GM19240 (cell line): Measurements from ENCODE around the gene ATXN2L.
"Not testable (repeated sequence)": the region's sequence is repeated elsewhere in the genome, so short reads cannot be mapped to it uniquely, and the experiment has no call there.

Source experiments
- DNase-seq: peaks from one replicate; pipeline ENCODE4 v3.0.0; 2011; ENCODE audit warnings: low spot score; ENCODE audit not compliant: insufficient read length

ATXN2L gene

DNA sequence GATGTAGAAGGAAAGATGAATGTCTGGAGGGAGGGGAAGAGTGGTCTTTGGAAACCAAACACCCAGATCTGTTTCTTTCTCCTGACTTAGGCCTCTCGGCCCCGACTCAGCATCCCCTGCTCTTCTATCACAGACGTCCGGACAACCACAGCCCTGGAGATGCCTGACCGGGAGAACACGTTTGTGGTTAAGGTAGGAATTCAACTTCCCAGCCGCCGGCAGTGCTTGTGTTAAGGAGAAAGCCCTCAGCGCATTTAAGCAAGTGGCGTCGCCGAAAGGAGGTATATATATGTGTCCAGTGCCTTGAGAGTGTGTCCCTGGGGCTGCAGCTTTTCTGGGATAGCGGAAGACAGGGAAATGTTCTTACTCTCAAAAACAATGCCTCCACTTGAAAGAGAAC lies 44.4 kb downstream of the ATXN2L start:
- DNase-seq, result no peak

DNA sequence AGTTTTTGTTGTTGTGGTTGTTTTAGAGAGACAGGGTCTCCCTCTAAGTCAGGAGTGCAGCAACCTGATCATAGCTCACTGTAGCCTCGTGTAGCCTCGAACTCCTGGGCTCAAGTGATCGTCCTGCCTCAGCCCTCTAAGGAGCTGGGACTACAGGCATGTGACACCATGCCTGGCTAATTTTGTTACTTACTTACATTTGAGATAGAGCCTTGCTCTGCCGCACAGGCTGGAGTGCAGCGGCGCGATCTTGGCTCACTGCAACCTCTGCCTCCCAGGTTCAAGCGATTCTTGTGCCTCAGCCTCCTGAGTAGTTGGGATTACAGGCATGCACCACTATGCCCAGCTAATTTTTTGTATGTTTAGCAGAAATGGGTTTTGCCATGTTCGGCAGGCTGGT lies 44.8 kb downstream of the ATXN2L start:
- DNase-seq, result not testable (repeated sequence)

DNA sequence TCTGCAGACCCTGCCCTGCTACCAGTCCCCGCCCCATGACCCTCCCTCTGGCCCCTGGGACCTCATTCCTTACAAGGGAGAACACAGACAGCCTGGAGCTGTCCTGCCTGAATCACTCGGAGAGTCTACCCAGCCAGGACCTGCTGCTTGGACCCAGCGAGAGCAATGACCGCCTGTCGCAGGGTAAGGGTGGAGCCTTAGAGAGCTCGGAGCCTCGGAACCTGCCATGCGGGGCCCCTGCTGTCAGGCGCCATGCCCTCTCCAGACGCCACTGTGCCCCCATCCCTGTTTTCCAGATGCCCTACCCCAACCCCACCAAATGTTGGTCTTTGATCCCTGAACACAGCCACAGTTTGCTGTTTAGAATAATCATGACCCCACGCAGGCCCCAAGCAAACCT lies 46.4 kb downstream of the ATXN2L start:
- DNase-seq, result no peak

DNA sequence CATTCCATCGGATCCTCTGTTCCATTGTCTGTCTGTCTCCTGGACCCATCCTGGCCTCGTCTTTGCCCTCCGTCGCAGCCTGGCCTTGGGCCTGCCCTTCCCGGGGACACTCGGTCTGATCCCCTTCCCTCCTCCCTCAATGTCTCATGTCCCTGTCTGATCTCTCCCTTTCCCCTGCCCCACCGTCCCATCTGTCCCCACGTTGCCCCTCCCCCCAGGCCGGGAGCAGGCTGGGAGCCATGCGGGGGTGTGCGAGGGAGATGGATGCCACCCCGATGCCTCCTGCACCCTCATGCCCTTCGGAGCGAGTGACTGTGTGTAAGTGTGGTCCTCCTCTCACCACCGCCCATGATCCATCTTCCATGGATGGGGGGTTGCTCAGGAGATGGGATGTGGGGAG lies 50.2 kb downstream of the ATXN2L start:
- no peak for DNase-seq

DNA sequence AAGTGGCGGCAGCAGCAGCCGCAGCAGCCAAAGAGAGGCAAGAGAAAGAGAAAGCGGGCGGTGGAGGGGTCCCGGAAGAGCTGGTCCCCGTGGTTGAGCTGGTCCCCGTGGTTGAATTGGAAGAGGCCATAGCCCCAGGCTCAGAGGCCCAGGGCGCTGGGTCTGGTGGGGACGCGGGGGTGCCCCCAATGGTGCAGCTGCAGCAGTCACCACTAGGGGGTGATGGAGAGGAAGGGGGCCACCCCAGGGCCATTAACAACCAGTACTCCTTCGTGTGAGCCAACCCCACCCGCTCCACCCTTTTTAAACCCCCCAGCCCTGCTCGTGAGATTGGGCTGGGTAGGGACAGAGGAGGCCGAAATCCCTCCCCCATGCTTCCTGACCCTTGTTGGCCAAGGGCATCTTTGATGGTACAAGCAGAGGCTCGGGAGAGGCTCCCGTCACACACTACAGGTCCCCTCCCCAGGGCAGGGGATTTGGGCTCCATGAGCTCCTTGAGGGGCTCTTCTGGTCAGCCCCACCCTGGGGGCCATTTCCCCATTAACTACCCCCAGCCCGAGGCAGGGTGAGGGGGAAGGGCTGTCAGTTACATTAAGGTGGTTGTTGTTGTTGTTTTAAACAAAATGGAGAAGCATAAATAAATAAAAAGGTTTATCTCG lies 50.9 kb downstream of the ATXN2L start:
- peak; percentile 41 for DNase-seq

DNA sequence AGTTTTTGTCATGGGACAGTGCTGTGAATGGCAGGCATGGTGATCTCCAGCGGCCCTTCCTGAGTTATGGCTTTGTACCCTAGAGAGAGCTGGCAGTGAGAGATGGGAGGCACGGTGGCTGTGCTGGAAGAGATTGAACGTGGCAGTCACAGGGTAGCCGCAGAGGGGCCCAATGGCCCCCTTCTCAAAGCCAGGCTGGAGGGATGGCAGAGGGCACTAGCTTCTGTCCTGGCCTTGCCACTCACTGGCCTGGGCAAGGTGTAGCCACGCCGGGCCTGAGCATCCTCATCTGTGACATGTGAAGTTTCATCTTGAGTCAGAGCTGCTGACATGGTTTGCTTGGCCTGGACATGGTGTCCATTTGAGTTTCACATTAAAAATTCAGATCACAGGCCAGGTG lies 51.6 kb downstream of the ATXN2L start:
- no peak for DNase-seq

DNA sequence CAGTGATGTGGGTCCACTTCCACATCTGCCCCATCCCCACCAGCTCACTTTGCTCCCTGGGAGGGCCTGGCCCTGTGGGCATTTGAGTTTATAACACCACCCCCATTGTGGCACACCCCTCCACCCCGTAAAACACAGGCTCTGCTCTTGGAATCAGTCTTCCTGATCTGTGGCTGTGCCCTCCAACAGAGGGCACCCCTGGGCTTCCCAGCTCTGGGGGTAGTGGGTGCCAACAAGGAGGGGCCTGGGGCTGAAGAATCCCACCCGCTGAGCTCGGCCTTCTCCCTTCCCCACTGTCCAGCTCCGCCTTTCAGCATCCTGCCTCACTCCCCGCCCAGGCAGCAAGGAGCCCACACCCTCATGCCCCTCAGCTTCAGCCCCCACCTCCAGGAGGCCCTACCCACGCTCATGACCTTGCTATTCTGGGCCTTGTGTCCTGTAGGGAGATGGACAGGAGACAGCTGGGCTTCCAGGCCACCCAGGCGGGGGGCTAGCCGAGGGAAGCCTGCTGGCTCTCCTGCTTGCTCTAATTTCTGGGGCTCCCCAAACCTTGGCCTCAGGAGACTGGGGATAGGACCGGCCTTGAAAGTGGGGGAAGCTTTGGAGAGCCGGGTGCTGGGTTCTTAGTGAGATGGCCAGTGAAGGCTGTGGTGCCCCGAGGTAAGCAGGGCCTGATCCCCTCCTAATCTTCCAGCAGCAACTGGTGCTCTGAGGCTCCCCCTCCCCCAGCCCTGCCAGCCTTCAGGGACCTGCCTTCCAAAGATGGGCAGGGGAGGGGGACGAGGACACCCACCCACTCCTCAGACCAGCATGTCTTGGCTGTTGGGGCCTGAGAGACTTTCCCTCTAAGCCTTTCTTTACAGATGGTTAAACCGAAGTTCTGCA lies 52.6 kb downstream of the ATXN2L start:
- no peak for DNase-seq

DNA sequence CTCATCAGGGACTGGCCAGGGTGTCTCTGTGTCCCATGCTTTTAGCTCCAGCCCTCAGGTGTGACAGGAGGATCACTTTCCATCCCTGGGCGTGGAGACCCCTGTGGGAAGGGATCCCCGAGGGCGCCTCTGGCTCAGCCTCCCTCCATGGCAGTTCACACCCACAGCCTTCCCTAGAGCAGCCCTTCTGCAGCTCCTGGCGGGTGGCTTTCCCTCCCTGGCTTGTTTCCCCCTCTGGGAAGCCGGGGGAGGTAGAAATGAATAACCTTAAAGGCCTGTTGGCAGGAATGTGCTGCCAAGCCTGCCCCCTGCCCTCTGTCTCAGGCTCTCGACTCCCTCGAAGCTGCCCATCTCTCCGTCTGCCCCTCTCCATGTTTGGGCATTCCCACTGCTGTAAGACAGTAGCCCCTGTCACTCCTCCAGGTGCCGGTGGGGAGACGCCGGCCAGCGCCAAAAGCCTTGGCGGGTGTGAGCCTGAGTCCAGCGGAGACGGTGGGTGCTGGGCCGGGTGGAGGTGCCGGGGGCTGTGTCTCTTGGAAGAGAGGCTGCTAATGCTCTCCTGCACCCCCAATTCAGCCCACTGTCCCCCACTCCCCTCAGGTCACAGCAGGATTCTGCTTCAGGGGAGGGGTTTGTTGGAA lies 53.3 kb downstream of the ATXN2L start:
- no peak for DNase-seq

DNA sequence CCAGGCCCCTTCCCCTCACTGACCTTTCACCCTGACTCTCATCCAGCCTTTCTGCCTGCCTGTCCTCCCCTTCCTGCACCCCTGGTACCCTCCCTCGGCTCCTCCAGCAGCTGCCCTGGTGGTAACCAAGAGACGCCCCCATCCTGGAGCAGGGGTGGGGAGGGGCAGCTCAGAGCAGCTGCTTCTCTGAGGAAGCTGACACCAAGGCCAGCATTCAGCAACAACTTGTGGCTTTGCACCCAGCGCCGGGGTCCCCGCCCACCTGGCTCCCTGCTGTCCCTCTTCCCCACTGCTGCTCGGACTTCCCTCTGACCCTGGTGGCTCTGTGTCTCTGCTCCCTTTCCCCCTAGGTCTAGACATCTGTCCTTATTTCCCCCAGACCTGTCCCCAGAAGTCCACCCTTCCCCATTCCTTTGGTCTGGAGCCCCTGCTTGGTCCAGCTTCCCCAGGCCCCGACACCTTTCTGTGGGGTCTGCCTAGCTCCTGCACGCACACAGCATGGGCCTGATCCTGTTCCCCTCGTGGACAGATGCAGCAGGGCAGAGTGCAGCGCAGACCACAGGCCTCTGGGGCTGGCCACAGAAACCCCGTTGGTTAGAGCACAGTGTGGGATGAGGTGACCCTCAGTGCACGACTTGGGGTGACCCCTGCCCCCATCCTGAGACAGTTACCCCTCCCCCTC lies 54.3 kb downstream of the ATXN2L start:
- DNase-seq, result no peak

DNA sequence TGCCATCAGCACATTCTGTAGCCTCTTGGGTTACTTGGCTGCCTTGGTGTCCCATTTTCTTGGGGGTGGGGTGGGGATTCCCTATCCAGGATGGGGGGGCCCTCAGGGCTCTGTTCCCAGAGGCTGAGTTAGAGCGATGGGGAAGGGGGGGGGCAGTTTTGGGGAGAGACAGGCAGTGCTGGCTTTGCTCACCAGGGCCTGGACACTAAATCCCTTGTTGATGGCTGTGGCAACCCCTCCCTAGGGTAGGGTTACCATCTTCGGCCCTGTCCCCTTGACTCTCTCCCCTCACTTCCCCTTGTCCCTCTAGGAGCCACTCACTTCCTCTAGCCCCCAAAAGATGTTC lies 54.8 kb downstream of the ATXN2L start:
- DNase-seq, result no peak

DNA sequence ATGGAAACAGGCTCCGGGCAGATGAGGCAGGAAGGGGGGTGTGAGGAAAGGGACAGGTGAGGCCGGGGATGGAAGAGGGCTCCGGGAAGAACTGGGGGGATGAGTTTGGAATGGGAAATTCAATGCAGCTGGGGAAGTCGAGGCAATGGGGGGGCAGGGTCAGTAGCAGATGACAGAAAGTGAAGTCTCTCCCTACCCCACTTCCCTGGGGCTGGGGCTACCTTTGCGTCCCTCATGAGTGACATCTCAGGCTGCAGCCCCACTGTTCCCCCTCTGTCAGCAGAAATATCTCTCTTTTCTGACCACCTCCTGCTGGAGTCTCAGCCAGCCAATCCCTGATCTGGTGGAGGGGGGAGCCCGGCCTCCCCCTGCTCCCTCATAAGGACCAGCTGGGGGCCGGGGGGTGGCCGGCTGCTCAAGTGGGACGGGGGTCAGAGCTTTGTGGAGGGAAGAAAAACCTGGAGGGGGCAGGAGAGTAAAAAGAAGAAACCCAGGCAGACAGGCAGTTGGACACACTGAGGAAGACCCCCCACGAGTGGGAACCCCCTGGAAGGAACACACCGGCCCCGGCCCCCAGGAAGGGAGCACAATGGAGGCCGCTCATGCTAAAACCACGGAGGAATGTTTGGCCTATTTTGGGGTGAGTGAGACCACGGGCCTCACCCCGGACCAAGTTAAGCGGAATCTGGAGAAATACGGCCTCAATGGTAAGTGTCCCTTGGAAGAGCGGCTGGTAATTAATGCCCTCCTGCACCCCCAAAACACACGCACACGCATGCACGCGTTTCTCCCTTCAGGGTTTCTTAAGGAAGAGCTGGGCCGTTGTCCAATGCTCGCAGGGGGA lies 55.5 kb downstream of the ATXN2L start, which contains the start of gene ATP2A1:
ATP2A1 (plus strand) TSS at position 406 of the 844 bp plus-strand sequence; CDS start at position 590, 184 bp downstream.
- no peak for DNase-seq

DNA sequence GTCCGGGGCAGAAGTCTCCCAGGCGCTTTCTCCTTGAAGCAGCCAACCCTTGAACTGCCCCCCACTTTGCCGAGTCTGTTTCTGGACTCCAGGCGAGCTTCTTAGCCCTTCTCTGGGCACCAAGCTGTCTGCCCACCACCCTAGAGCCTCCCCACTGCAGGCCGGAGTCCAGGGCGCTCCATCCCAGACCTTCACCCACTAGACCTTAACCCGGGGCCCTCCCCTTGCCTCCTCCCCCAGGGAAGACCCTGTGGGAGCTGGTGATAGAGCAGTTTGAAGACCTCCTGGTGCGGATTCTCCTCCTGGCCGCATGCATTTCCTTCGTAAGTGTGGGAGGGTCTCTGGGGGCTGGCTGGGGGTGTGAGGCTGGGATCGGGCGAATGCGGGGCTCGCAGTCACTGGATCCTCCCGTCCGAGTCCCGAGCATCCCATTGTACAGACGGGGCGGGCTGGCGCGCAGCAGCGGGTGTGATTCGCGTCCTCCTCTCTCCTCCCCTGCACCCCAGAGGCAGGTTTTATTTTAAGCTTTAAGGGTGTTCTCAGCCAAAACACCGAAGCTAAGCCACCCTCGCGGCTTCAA lies 56.6 kb downstream of the ATXN2L start:
- peak; percentile 23 for DNase-seq

DNA sequence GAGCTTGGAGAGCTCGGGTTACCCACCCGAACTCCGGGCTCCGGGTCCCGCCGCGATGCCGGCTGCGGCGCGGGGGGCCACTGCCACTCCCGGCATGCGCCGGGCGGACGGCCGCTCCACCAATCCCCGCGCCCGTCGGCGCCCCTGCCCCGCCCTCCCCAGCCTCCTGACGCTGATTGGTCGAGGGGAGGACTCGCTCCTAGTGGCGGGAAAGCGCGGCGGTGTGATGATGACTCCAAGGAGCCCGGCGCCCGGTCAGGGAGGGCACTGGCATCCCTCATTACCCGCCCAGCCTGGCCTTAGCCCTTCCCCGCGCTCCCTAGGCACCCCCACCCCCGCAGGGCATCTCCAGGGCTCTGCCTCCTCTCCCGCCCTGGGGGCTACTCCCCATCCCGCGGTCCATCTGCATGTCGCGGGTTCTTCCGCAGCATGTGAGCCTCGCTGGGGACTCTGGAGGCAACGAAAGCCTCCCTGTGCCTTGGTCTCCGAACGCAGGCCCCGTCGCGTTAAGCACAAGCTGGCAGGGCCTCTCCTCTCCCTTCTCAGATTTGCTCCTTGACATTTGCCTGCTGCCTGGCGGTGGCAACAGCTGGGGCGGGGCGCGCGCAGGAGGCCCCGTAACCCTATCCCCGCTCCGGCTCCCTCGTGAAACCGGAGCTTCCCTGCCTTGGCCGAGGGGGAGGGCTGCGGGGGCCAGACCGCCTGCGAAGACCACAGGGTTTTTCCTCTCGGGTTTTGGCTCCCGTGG lies 57.2 kb downstream of the ATXN2L start:
- peak; percentile 91 for DNase-seq

DNA sequence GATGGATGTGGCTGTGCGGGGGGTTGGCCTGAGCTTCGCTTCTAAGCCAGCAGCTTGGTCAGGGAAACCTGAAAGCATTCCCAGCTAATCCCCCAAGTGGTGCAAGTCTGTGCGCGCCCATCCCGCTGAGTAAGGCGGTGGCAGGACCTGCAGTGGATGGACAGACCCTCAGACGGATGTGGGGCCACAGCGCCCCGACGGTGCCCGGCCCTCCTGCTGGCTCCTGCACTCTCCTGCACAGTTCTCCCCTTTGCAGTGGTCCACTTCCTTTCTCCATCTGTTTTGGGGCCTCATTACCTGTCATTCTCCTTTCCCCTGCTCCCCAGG lies 57.8 kb downstream of the ATXN2L start:
- no peak for DNase-seq

DNA sequence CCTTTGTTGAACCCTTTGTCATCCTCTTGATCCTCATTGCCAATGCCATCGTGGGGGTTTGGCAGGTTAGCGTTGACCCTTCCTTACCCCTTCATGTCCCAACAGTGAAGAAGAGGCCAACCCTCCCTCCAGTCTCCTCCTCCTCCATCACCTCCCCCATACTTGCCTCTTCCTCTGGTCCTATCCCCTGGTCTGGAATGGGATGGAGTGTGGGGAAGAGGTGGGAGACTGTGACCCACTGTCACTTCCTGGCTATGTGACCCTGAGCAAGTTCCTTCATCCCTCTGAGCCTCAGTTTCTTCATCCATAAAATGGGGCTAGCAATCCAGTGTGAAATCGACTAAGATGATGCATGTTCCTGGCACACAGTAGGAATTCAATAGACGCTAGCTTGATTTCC lies 58.2 kb downstream of the ATXN2L start:
- no peak for DNase-seq

DNA sequence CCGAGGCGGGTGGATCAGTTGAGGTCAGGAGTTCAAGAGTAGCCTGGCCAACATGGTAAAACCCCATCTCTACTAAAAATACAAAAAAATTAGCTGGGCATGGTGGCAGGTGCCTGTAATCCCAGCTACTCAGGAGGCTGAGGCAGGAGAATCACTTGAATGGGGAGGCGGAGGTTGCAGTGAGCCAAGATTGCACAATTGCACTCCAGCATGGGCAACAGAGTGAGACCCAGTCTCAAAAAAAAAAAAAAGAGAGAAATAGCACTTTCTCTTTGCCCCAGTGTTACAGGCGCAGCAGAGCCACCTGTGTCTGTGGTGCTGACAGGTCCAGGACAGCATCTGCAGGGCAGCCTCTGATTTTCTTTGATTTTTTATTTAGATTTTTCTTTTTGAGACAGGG lies 58.8 kb downstream of the ATXN2L start:
- not testable (repeated sequence) for DNase-seq

DNA sequence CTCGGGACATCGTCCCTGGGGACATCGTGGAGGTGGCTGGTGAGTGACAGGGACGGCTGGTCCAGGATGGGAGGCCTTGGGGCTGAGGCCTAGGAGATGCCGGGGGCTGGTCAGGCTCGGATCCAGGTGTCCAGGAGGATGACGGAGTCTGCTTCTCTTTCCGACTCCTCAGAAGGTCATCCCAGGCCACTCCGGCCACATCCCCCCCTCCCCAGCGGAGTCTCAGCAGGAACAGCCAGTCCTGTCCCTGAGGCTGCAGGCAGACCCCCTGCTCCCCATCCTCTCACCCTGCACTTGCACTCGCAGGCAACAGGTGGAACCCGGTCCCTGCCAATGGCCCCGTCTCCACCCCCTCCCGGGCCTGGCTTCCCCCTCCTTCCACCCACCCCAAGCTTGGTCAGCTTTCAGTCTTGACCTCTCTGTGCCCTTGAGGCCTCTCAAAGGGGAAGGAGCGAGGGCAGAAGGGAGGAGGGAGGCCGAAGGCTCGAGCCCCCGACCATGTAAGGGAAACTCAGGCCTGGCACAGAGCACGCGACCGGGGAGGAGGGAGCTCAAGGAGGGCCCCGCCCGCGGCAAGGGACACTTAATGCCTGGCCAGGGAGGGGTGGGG lies 59.9 kb downstream of the ATXN2L start:
- DNase-seq, result no peak

DNA sequence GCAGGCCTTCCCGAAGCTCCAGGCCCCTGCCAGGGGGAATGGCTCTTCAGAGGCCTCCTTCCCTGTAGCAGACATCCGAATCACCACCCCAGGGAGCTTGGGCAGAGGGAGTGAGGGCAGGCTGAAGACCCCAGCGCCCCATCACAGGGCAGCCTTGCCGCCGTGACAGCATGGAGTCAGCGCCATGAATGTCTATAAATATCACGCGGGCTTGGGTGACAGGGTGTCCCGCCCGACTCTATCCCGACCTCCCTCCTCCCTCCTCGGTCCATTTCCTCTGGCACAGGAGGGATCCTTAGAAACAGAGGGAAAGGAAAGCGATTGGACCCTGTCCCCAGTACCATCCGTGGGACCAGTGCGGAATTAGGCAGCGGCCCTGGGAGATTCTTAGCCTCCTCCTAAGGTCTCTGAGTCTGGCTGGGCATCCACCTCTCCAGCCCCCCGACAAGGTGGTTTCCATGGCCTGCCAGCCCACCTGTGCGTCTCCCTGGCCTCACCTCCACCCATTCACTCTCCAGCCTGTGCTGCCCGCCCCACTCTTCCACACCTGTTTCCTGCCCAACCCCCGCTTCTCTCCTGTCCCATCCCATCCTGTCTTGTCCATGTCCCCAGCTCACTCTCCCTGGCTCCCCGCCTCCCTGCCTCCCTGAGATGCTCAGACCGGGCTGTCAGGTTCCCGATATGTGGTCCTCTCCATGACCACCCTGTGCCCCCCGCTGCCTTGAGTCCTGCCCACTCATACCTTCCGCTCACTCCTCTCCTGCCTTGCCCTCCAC lies 60.6 kb downstream of the ATXN2L start:
- no peak for DNase-seq

DNA sequence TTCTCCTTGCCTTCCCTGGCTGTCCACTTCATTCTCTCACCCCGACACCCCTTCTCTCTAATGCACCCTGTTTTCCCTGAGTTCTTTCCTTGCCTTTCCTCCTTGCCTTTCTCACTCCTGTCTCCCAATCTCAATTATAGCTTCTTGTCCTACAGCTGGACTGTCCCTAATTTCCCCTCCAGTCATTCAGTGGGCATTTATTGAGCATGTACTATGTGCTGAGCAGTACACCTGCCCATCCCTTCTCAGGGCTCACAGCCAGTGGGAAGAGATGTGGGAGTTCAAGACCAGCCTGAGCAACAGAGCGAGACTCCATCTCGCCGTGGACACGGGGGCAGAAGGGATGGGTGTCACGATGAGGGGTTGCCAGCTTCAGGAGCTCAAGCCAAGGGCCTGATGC lies 61.2 kb downstream of the ATXN2L start:
- DNase-seq, result no peak
